ENCODE results near the gene FBXL17.

The FBXL17 gene

GRCh38 chr5:108384741-108385140 is 2.8 kb upstream of the FBXL17 start:
- H3K4me3 Mint-ChIP-seq: no peak overlapping the region
- no peaks in the 10 kb centered on the region for H3K9me3 Mint-ChIP-seq
- peaks cover 18% of the 10 kb centered on the region for H3K36me3 Mint-ChIP-seq (ENCODE audit: low read depth)
- no peak overlapping the region for H3K27ac Mint-ChIP-seq
- H3K27me3 Mint-ChIP-seq: peaks cover 7% of the 10 kb centered on the region
- H3K4me1 Mint-ChIP-seq (ENCODE audit: low read depth): peaks cover 10% of the 10 kb centered on the region
- intact Hi-C loops (cut with micrococcal nuclease): loop anchor here (10.0 kb wide), 2 partner anchors 340 to 1310 kb away; no protein-coding TSS in a partner anchor

GRCh38 chr5:108382784-108383330 is 959 bp upstream of the FBXL17 start:
- peak overlapping the region; percentile 80 for H3K4me3 Mint-ChIP-seq
- peak overlapping the region; percentile 93 for H3K27ac Mint-ChIP-seq
- peaks cover 25% of the 10 kb centered on the region for H3K4me1 Mint-ChIP-seq (ENCODE audit: low read depth)
- peaks cover 7% of the 10 kb centered on the region for H3K27me3 Mint-ChIP-seq
- H3K9me3 Mint-ChIP-seq: no peaks in the 10 kb centered on the region
- intact Hi-C loops (cut with micrococcal nuclease): loop anchor here (1.0 to 10.0 kb wide), 3 partner anchors 342 to 1312 kb away; no protein-coding TSS in a partner anchor
- H3K36me3 Mint-ChIP-seq (ENCODE audit: low read depth): peaks cover 18% of the 10 kb centered on the region

GRCh38 chr5:108381350-108381953 is 446 bp downstream of the FBXL17 start:
- intact Hi-C loops (cut with micrococcal nuclease): loop anchor here (10.0 kb wide), 2 partner anchors 343 to 1313 kb away; no protein-coding TSS in a partner anchor
- Mint-ChIP-seq H3K27me3 (peaks cover 4% of the 10 kb centered on the region), H3K9me3 (peaks cover 12% of the 10 kb centered on the region), H3K27ac (peak overlapping the region; percentile 93), H3K4me1 (ENCODE audit: low read depth) (peaks cover 25% of the 10 kb centered on the region), H3K36me3 (ENCODE audit: low read depth) (peaks cover 24% of the 10 kb centered on the region), H3K4me3 (peak overlapping the region; percentile 80)

GRCh38 chr5:108380531-108381349 is 1.2 kb downstream of the FBXL17 start:
- H3K4me1 Mint-ChIP-seq (ENCODE audit: low read depth): peaks cover 25% of the 10 kb centered on the region

GRCh38 chr5:108379722-108380530 is 2.0 kb downstream of the FBXL17 start:
- Mint-ChIP-seq H3K9me3 (peaks cover 27% of the 10 kb centered on the region), H3K4me1 (ENCODE audit: low read depth) (peaks cover 25% of the 10 kb centered on the region), H3K4me3 (peak overlapping the region; percentile 94), H3K27ac (peak overlapping the region; percentile 93), H3K36me3 (ENCODE audit: low read depth) (peaks cover 34% of the 10 kb centered on the region), H3K27me3 (no peaks in the 10 kb centered on the region)
- intact Hi-C loops (cut with micrococcal nuclease): loop anchor here (10.0 kb wide), 2 partner anchors 345 to 1315 kb away; no protein-coding TSS in a partner anchor

More at GRCh38 chr5:108380531-108381349, 1.2 kb downstream of the FBXL17 start:
- H3K4me3 Mint-ChIP-seq: peak overlapping the region; percentile 94
- intact Hi-C loops (cut with micrococcal nuclease): loop anchor here (10.0 kb wide), 2 partner anchors 344 to 1314 kb away; no protein-coding TSS in a partner anchor
- H3K27ac Mint-ChIP-seq: peak overlapping the region; percentile 93
- peaks cover 26% of the 10 kb centered on the region for H3K36me3 Mint-ChIP-seq (ENCODE audit: low read depth)
- peaks cover 3% of the 10 kb centered on the region for H3K27me3 Mint-ChIP-seq
- H3K9me3 Mint-ChIP-seq: peaks cover 19% of the 10 kb centered on the region

GRCh38 chr5:108375768-108376167 is 6.1 kb downstream of the FBXL17 start:
- Mint-ChIP-seq H3K4me1 (ENCODE audit: low read depth) (peaks cover 36% of the 10 kb centered on the region), H3K27me3 (no peaks in the 10 kb centered on the region), H3K9me3 (peaks cover 53% of the 10 kb centered on the region), H3K36me3 (ENCODE audit: low read depth) (peaks cover 35% of the 10 kb centered on the region), H3K27ac (no peak overlapping the region), H3K4me3 (no peak overlapping the region)
- intact Hi-C loops (cut with micrococcal nuclease): no loop called here

GRCh38 chr5:108373426-108373825 is 8.5 kb downstream of the FBXL17 start:
- no peak overlapping the region for H3K4me3 Mint-ChIP-seq
- intact Hi-C loops (cut with micrococcal nuclease): no loop called here
- H3K27ac Mint-ChIP-seq: no peak overlapping the region
- peaks cover 53% of the 10 kb centered on the region for H3K9me3 Mint-ChIP-seq
- H3K36me3 Mint-ChIP-seq (ENCODE audit: low read depth): peaks cover 31% of the 10 kb centered on the region
- no peaks in the 10 kb centered on the region for H3K27me3 Mint-ChIP-seq
- peaks cover 29% of the 10 kb centered on the region for H3K4me1 Mint-ChIP-seq (ENCODE audit: low read depth)

GRCh38 chr5:108372369-108372768 is 9.5 kb downstream of the FBXL17 start:
- H3K27ac Mint-ChIP-seq: no peak overlapping the region
- H3K4me1 Mint-ChIP-seq (ENCODE audit: low read depth): peaks cover 24% of the 10 kb centered on the region
- H3K4me3 Mint-ChIP-seq: no peak overlapping the region
- intact Hi-C loops (cut with micrococcal nuclease): no loop called here
- H3K36me3 Mint-ChIP-seq (ENCODE audit: low read depth): peaks cover 29% of the 10 kb centered on the region
- H3K27me3 Mint-ChIP-seq: no peaks in the 10 kb centered on the region
- peaks cover 50% of the 10 kb centered on the region for H3K9me3 Mint-ChIP-seq

- Mint-ChIP-seq H3K4me3 (no peak overlapping the region), H3K4me1 (ENCODE audit: low read depth) (peaks cover 24% of the 10 kb centered on the region), H3K27me3 (no peaks in the 10 kb centered on the region), H3K27ac (no peak overlapping the region), H3K36me3 (ENCODE audit: low read depth) (peaks cover 25% of the 10 kb centered on the region), H3K9me3 (peaks cover 39% of the 10 kb centered on the region)
- intact Hi-C loops (cut with micrococcal nuclease): no loop called here
Observed at GRCh38 chr5:108371263-108371662, 10.6 kb downstream of the FBXL17 start.

- no peak overlapping the region for H3K27ac Mint-ChIP-seq
- no peak overlapping the region for H3K4me3 Mint-ChIP-seq
- peaks cover 20% of the 10 kb centered on the region for H3K4me1 Mint-ChIP-seq (ENCODE audit: low read depth)
- H3K27me3 Mint-ChIP-seq: no peaks in the 10 kb centered on the region
- intact Hi-C loops (cut with micrococcal nuclease): no loop called here
- peaks cover 18% of the 10 kb centered on the region for H3K9me3 Mint-ChIP-seq
- H3K36me3 Mint-ChIP-seq (ENCODE audit: low read depth): peaks cover 7% of the 10 kb centered on the region
Observed at GRCh38 chr5:108369167-108369566, 12.7 kb downstream of the FBXL17 start.

- Mint-ChIP-seq H3K36me3 (ENCODE audit: low read depth) (no peaks in the 10 kb centered on the region), H3K4me1 (ENCODE audit: low read depth) (peaks cover 20% of the 10 kb centered on the region), H3K4me3 (no peak overlapping the region), H3K9me3 (peaks cover 9% of the 10 kb centered on the region), H3K27ac (no peak overlapping the region), H3K27me3 (no peaks in the 10 kb centered on the region)
- intact Hi-C loops (cut with micrococcal nuclease): no loop called here
Observed at GRCh38 chr5:108367679-108368334, 14.1 kb downstream of the FBXL17 start.

- Mint-ChIP-seq H3K4me3 (no peak overlapping the region), H3K27me3 (no peaks in the 10 kb centered on the region), H3K4me1 (ENCODE audit: low read depth) (peaks cover 13% of the 10 kb centered on the region), H3K36me3 (ENCODE audit: low read depth) (peaks cover 4% of the 10 kb centered on the region), H3K9me3 (peaks cover under 1% of the 10 kb centered on the region), H3K27ac (no peak overlapping the region)
- intact Hi-C loops (cut with micrococcal nuclease): no loop called here
Observed at GRCh38 chr5:108366500-108366899, 15.4 kb downstream of the FBXL17 start.

GRCh38 chr5:108361771-108362170 is 20.1 kb downstream of the FBXL17 start:
- H3K9me3 Mint-ChIP-seq: no peaks in the 10 kb centered on the region
- H3K27ac Mint-ChIP-seq: no peak overlapping the region
- H3K4me3 Mint-ChIP-seq: no peak overlapping the region
- no peaks in the 10 kb centered on the region for H3K27me3 Mint-ChIP-seq
- intact Hi-C loops (cut with micrococcal nuclease): no loop called here
- no peaks in the 10 kb centered on the region for H3K4me1 Mint-ChIP-seq (ENCODE audit: low read depth)
- peaks cover 17% of the 10 kb centered on the region for H3K36me3 Mint-ChIP-seq (ENCODE audit: low read depth)

All from dendritic cell treated with granulocyte-macrophage colony-stimulating factor and Interleukin-4, amounts not matched to agents 40 ng/mL and 50 ng/mL, for 4 days (primary cell).